ENCODE measurements around the gene SLC5A2.
"Not testable (repeated sequence)": the region's sequence is repeated elsewhere in the genome, so short reads cannot be mapped to it uniquely, and the experiment has no call there.

SLC5A2 gene

DNA sequence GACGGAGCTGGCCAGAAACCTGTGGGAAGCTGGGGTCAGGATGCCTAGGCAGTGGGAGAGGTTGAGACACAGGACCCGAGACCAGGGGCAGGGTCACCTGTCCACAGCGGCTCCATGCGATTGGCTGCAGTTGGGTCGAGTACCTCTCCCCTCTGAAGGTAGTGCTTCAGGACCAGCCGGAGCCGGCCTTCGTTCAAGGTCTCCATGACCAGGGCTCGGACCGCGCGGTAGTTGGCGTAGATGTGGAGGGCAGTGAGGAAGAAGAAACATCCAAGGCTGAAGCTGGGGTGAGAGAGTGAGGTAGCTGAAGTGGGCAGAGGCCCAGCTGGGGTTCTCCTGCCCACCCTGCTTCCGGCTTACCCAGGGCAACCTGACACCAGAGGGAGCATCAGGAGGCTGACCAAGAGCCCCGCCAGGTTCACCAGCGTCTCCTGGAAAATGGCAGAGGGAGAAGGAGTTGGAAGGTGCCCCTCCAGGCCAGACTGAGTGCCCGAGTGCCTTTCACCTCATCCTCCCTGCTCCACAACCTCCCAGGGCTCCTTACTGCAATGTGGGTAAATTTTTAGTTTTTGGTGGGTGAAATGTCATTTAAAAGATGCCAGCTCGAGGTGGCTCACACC lies 10.7 kb downstream of the SLC5A2 start:
- no peaks in the 10 kb centered on the region for H3K4me1 Mint-ChIP-seq
- ATAC-seq, result no peak
- no peaks in the 10 kb centered on the region for H3K9me3 Mint-ChIP-seq
- no peak overlapping the region for H3K27ac Mint-ChIP-seq
- no peaks in the 10 kb centered on the region for H3K27me3 Mint-ChIP-seq
- peaks cover 52% of the 10 kb centered on the region for H3K36me3 Mint-ChIP-seq
- no peak overlapping the region for H3K4me3 Mint-ChIP-seq

DNA sequence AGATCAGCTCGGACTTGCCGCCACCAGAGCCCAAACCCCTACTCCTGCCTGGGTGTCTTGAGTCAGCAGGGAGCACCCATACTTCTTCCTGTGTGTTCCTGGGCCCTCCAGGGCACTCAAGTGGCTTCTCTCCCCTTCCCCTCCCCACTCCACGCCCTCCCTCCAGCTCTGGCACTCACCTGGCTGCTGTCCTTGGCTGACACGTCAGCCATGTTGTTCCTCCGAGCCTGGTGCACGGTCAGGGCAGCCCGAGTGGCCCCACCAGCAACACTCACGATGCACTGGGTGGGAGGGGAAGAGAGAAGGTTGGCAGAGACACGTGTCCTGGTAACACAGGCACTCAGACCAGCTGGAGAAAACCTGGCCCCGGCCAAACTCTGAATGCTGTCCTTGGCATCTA lies 13.7 kb downstream of the SLC5A2 start:
- Mint-ChIP-seq H3K9me3 (no peaks in the 10 kb centered on the region), H3K27ac (no peak overlapping the region), H3K4me3 (no peak overlapping the region), H3K36me3 (peaks cover 53% of the 10 kb centered on the region), H3K27me3 (no peaks in the 10 kb centered on the region), H3K4me1 (no peaks in the 10 kb centered on the region)
- no peak for ATAC-seq

DNA sequence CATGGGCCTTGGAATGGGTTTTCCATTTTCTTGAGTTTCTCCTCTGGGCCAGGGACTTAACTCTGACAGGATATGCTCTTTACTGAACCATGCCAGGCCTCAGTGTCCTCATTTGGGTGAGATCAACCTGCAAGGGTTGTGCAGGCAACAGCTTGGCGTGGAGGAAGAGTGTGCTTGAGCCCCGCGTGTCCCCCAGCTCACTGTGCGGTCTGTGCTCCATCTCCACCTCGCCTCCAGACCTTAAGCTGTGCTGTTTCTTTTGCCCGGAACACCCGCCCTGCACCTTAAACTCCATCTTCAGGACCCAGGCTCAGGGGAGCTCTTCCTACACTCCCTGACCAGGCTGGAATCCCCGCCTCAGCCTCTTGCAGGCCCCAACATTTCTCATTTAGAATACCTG lies 15.6 kb downstream of the SLC5A2 start:
- Mint-ChIP-seq H3K27ac (no peak overlapping the region), H3K4me3 (no peak overlapping the region), H3K4me1 (no peaks in the 10 kb centered on the region), H3K9me3 (no peaks in the 10 kb centered on the region), H3K27me3 (no peaks in the 10 kb centered on the region), H3K36me3 (peaks cover 37% of the 10 kb centered on the region)
- no peak for ATAC-seq

DNA sequence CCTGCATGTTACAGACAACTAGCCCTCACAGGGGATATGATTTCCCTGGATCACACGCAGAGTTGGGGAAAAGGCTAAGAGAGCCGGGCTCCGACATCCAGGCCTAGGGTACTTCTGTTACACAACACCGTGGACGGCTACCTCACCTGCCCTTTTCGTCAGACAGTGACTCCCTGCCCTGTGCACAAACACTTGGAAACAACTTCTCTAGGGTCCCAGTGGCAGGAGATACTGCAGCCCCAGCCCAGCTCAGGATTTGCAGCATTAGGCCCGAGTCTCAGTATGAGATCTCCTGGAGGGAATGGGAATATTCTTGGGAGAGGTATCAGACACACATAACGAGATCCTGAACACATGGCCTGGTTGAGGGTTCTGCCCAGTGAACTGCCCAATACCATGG lies 17.0 kb downstream of the SLC5A2 start:
- Mint-ChIP-seq H3K4me3 (no peak overlapping the region), H3K36me3 (peaks cover 32% of the 10 kb centered on the region), H3K9me3 (no peaks in the 10 kb centered on the region), H3K4me1 (peaks cover under 1% of the 10 kb centered on the region), H3K27me3 (no peaks in the 10 kb centered on the region), H3K27ac (no peak overlapping the region)
- ATAC-seq, result no peak

DNA sequence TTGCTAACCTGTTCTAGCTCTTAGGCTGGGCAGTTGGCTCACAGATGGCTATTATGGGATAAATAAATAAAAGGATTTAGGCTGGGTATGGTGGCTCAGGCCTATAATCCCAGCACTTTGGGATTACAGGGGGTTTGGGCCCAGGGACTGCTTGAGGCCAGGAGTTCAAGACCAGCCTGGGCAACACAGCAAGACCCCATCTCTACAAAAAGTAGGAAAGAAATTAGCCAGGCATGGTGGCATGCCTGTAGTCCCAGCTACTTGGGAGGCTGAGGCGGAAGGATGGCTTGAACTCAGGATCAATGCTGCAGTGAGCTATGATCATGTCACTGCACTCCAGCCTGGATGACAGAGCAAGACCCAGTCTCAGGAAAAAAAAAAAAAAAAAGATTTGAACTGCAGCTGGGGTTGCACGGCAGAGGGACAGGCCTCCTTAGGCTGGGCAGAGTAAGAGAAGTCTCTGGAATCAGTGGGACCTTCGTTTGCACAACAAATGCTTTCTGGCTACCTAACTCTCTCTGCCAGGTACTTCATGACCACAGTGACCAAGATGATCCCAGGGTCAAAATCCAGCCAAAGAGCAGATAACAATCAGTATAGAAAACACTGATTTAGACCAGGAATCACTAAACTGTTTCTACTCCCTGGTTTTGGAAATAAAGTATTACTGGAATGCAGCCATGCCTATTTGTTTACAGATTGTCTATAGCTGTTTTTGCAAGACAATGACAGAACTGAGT lies 18.5 kb downstream of the SLC5A2 start:
- peaks cover 12% of the 10 kb centered on the region for H3K4me1 Mint-ChIP-seq
- ATAC-seq, result no peak
- H3K27ac Mint-ChIP-seq, result no peak overlapping the region
- peaks cover 33% of the 10 kb centered on the region for H3K36me3 Mint-ChIP-seq
- H3K27me3 Mint-ChIP-seq, result no peaks in the 10 kb centered on the region
- no peaks in the 10 kb centered on the region for H3K9me3 Mint-ChIP-seq
- no peak overlapping the region for H3K4me3 Mint-ChIP-seq

DNA sequence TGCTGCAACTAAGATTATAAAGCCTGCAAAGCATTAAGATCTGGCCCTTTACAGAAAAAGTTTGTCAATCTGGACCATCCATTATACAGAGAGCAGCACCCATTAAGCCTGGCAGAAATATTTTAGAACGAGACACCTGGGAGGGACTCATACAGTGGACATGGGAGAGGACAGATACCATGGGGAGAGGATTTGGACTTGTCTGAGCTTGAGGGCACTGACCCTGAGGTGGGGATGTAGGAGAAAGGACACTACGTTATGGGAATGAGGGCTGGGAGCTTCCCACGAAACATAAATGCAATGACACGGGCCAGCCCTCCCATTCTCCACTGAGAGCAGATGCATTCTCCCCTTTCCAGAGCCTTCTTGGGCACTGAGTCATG lies 19.0 kb downstream of the SLC5A2 start:
- no peak overlapping the region for H3K27ac Mint-ChIP-seq
- no peaks in the 10 kb centered on the region for H3K9me3 Mint-ChIP-seq

DNA sequence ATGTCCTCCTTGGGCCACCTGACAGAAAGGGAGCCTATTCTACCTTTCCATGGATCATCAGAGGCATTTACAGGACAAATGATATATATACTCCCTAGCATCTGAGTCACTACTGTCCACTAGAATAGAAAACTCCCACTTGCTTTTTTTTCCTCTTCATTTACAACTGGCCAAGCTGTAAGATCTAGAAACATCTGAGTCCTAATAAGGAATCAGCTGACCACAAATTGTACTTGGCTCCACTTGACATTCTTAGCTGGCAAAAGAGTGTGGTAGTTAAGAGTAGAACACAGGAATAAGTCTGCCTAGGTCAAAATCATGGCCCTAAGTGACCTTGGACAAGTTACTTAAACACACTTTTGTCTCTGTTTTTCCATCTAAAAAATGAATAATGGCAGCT lies 20.1 kb downstream of the SLC5A2 start:
- Mint-ChIP-seq H3K9me3 (no peaks in the 10 kb centered on the region), H3K4me1 (peaks cover 22% of the 10 kb centered on the region), H3K4me3 (no peak overlapping the region), H3K27me3 (no peaks in the 10 kb centered on the region), H3K36me3 (peaks cover 22% of the 10 kb centered on the region), H3K27ac (no peak overlapping the region)
- no peak for ATAC-seq

More for the DNA sequence above, 19.0 kb downstream of the SLC5A2 start:
- Mint-ChIP-seq H3K4me1 (peaks cover 14% of the 10 kb centered on the region), H3K36me3 (peaks cover 32% of the 10 kb centered on the region), H3K4me3 (no peak overlapping the region), H3K27me3 (no peaks in the 10 kb centered on the region)
- ATAC-seq, result no peak

DNA sequence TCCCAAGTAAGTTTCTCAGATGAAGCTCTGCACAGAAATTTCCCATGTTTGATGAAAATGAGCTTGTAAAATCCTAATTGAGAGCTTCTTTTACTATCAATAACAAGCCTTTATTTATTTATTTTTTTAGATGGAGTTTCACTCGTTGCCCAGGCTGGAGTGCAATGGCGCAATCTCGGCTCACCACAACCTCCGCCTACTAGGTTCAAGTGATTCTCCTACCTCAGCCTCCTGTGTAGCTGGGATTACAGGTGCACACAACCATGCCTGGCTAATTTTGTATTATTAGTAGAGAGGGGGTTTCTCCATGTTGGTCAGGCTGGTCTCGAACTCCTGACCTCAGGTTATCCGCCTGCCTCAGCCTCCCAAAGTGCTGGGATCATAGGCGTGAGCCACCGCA lies 20.6 kb downstream of the SLC5A2 start:
- not testable (repeated sequence) for H3K27me3 Mint-ChIP-seq, ATAC-seq, H3K9me3 Mint-ChIP-seq, H3K4me3 Mint-ChIP-seq, H3K27ac Mint-ChIP-seq
- Mint-ChIP-seq H3K36me3 (peaks cover 21% of the 10 kb centered on the region), H3K4me1 (peaks cover 22% of the 10 kb centered on the region)

DNA sequence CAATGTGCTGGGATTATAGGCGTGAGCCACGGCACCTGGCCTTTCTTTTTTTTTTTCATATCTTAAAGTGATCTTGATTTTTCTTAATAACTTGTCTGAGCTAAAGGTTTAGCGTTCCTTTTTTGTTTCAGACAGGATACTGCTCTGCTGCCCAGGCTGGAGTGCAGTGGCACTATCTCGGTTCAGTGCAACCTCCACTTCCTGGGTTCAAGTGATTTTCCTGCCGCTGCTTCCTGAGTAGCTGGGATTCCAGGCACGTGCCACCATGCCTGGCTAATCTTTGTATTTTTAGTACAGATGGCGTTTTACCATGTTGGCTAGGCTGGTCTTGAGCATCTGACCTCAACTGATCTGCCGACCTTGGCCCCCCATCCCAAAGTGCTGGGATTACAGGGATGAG lies 21.2 kb downstream of the SLC5A2 start:
- no peak for ATAC-seq
- H3K4me1 Mint-ChIP-seq, result peaks cover 28% of the 10 kb centered on the region
- H3K4me3 Mint-ChIP-seq, result no peak overlapping the region
- no peaks in the 10 kb centered on the region for H3K27me3 Mint-ChIP-seq
- H3K36me3 Mint-ChIP-seq, result peaks cover 19% of the 10 kb centered on the region
- no peak overlapping the region for H3K27ac Mint-ChIP-seq
- no peaks in the 10 kb centered on the region for H3K9me3 Mint-ChIP-seq

DNA sequence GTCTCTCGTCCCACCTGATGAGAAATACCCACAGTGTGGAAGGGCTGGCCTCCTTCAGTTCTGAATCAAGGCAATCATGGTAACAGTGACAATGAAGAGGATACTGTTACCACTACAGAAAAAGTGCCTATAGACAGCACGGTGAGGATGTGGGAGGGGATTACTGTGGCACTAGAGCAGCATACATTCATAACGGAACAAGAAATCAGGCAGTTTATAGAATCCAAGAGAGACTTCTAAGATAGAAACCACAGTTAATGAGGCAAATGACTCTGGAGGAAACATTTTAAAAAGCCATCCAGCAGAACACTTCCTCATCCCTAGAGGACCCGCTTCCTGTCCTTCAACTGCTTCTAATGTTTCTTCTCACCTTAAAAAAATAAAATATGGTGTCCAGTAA lies 22.6 kb downstream of the SLC5A2 start:
- Mint-ChIP-seq H3K36me3 (peaks cover 8% of the 10 kb centered on the region), H3K9me3 (no peaks in the 10 kb centered on the region), H3K4me1 (peaks cover 41% of the 10 kb centered on the region), H3K27ac (peak overlapping the region; percentile 65), H3K27me3 (no peaks in the 10 kb centered on the region), H3K4me3 (peak overlapping the region; percentile 43)
- peak; percentile 71 for ATAC-seq

DNA sequence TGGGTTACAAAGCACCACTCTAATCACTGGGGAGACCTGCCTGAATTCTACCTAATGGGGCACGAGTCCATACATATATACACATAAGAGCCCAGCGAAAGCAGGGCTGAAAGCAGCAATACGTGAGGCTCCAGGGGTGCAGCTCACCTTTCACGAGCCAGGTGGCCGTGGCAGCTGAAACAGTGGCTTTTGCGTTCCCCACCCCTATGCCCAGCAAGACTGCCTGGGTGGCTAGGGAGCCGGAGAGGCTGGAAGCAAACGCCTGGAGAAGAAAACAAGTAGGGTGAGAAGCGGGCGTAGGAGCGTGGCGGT lies 24.6 kb downstream of the SLC5A2 start:
- peak overlapping the region; percentile 97 for H3K27ac Mint-ChIP-seq
- H3K4me3 Mint-ChIP-seq, result peak overlapping the region; percentile 87
- no peaks in the 10 kb centered on the region for H3K27me3 Mint-ChIP-seq
- peaks cover 6% of the 10 kb centered on the region for H3K36me3 Mint-ChIP-seq
- H3K4me1 Mint-ChIP-seq, result peaks cover 44% of the 10 kb centered on the region
- ATAC-seq, result no peak
- H3K9me3 Mint-ChIP-seq, result no peaks in the 10 kb centered on the region

DNA sequence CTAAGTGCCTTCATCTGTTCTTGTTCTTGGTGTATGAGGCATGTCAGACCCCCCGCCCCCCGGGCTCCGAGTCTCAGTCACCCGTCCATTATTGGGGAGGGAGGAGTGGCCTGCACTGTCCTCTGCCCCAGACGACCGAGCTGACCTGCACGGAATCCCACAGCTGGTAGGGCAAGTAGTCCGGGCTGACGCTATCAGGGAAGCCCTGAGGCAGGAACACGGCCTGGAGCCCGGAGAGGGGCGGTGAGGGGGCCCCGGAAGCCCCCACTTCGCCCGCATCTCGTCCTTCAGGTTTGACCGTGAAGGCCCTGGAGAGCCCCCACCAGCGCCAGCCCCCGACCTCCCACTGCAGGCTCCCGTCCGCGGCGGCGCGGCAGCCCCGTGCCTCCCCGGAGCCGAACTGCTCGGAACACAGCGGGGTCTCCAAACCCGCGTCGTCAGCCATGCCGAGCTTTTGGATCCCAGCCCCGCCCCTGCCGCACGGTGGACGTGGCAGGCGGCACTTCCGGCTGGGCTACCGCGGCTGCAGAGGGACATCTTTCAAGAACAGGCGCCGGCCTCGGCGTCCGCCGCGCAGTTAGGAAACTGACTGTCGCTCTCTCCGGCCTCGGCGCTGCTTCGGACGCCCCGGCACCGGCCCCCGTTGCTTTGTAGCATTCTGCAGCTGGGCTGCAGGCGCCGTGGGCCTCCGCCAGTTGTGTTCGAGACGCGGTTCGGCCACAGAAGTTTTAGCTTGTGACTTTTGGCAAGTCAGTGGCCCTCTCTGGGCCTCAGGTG lies 25.2 kb downstream of the SLC5A2 start, which contains the start of gene RUSF1:
Gene RUSF1 (minus strand): TSS at position 463 of the 777 bp plus-strand sequence. CDS start 18 bp downstream, at position 445.
- H3K27ac Mint-ChIP-seq, result peak within 1 kb of the TSS; percentile 97
- peaks cover 44% of the 10 kb centered on the region for H3K4me1 Mint-ChIP-seq
- H3K27me3 Mint-ChIP-seq, result no peaks in the 10 kb centered on the region
- peak; percentile 95 for ATAC-seq
- H3K9me3 Mint-ChIP-seq, result no peaks in the 10 kb centered on the region
- peak within 1 kb of the TSS; percentile 87 for H3K4me3 Mint-ChIP-seq
- peaks cover 6% of the 10 kb centered on the region for H3K36me3 Mint-ChIP-seq

DNA sequence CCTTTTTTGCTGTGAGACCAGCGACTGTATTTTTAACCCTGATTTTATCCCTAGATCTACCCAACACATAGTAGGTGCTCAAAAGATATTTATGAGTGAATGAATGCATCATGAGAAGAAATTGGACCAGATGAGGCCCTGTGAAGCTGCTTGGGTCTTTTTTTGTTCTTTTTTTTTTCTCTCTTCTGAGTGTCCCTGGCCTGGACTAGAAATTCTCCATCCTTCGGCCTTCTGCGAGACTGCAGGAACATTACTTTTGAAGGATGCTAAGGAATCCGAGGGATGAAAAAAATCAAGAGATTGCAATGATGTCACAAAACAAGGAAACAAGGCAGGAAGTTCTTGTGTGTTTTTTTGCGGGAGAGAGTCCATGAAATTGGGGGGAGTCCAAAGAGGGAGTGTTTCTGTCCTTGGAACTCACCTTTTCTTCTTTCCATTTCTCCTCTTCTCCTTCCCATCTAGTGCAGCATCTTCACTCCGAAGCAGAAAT lies 25.8 kb downstream of the SLC5A2 start:
- peak overlapping the region; percentile 87 for H3K4me3 Mint-ChIP-seq
- no peak for ATAC-seq
- no peaks in the 10 kb centered on the region for H3K9me3 Mint-ChIP-seq
- peaks cover 44% of the 10 kb centered on the region for H3K4me1 Mint-ChIP-seq
- H3K36me3 Mint-ChIP-seq, result peaks cover 6% of the 10 kb centered on the region
- H3K27ac Mint-ChIP-seq, result peak overlapping the region; percentile 97
- H3K27me3 Mint-ChIP-seq, result no peaks in the 10 kb centered on the region

DNA sequence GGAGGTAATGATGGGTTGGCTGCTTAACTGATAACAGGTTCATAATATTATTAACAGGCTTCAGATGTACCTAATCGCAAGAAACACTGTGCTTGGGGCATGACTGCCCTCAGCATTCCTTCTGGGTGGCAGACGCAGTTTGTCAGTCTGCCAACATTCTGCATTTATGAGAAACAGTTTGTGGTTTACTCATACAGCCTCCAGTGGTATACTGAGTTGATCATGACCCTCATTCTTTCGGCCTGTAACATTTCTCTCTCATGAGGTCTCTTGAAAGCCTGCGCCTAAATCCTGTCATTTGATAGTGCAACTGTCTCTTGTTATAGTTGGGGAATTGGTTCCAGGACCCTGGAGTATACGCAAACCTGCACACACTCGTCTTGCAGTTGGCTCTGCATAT lies 30.2 kb downstream of the SLC5A2 start:
- Mint-ChIP-seq H3K27me3 (no peaks in the 10 kb centered on the region), H3K9me3 (peaks cover 2% of the 10 kb centered on the region), H3K36me3 (no peaks in the 10 kb centered on the region), H3K27ac (no peak overlapping the region), H3K4me3 (no peak overlapping the region), H3K4me1 (peaks cover 27% of the 10 kb centered on the region)
- no peak for ATAC-seq

DNA sequence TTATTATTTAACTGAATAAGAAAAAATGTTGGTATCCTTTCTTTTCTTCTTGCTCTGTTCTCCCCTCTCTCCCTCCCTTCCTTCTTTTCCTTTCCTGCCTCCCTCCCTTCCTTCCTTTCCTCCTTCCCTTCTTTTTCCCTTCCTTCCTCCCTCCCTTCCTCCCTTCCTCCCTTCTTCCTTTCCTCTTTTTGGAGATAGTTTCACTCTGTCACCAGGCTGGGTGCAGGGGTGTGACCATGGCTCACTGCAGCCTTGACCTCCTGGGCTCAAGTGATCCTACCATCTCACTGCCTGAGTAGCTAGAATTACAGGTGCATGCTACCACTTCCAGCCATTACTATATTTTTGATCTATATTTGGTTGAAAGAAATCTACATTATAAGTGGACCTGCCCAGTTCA lies 31.0 kb downstream of the SLC5A2 start:
- H3K4me1 Mint-ChIP-seq, result peaks cover 24% of the 10 kb centered on the region
- no peaks in the 10 kb centered on the region for H3K27me3 Mint-ChIP-seq
- H3K27ac Mint-ChIP-seq, result no peak overlapping the region
- H3K4me3 Mint-ChIP-seq, result no peak overlapping the region
- H3K9me3 Mint-ChIP-seq, result peaks cover 2% of the 10 kb centered on the region
- no peak for ATAC-seq
- H3K36me3 Mint-ChIP-seq, result no peaks in the 10 kb centered on the region
